Activated CD4-positive, alpha-beta T cell treated with anti-CD3 and anti-CD28 coated beads, Interleukin-2, amount 50 U/mL, for 16 hours (primary cell): ENCODE measurements around the gene ANKRD44.
A peak's percentile ranks its signal among the peaks of the same experiment; 100 is the strongest.

Experiments
- DNase-seq: peaks from one replicate; pipeline ENCODE4 v3.0.0-alpha.2; 2020

Gene ANKRD44

GRCh38 chr2:196971574-196972279 lies 338.9 kb downstream of the ANKRD44 start:
- peak; percentile 47 for DNase-seq

- peak; percentile 79 for DNase-seq
Observed at GRCh38 chr2:196970099-196970498, 340.5 kb downstream of the ANKRD44 start.

- no peak for DNase-seq
Observed at GRCh38 chr2:196968516-196968915, 342.1 kb downstream of the ANKRD44 start.

DNA sequence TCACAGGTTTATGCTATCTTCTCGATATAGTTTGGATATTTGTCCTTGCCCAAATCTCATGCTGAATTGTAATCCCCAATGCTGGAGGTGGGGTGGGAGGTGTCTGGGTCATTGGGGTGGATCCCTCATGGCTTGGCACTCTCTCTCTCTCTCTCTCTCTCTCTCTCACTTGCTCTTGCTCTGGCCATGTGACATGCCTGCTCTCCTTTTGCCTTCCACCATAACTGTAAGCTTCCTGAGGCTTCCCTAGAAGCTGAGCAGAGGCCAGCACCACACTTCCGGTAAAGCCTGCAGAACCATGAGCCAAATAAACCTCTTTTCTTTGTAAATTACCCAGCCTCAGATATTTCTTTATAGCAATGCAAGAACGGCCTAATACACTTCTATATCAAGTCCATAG lies 342.8 kb downstream of the ANKRD44 start:
- no peak for DNase-seq

- no peak for DNase-seq
Observed at GRCh38 chr2:196967116-196967515, 343.5 kb downstream of the ANKRD44 start.

DNA sequence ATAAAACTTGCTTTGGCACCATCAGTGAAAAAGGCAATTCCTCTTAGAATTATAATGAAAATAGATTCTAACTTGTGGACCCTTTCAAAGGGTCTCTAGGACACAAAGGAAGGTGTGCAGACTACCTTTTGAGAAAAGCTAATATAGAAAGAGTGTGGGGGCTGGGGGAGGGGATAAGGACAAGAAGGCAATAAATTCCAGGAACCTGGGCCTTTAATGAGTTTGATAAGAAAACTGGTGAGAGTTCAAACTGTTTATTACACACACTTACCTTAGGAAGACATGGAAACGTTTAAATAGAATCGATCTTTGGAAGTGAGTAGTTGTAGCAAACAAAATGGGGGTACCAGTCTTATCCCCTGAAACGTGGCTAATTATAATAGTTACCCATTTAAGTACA lies 344.5 kb downstream of the ANKRD44 start:
- no peak for DNase-seq

- no peak for DNase-seq
Observed at GRCh38 chr2:196965651-196966050, 344.9 kb downstream of the ANKRD44 start.

- DNase-seq = no peak
Observed at GRCh38 chr2:196963961-196964360, 346.6 kb downstream of the ANKRD44 start.

GRCh38 chr2:196963043-196963442 lies 347.5 kb downstream of the ANKRD44 start:
- peak; percentile 58 for DNase-seq

DNA sequence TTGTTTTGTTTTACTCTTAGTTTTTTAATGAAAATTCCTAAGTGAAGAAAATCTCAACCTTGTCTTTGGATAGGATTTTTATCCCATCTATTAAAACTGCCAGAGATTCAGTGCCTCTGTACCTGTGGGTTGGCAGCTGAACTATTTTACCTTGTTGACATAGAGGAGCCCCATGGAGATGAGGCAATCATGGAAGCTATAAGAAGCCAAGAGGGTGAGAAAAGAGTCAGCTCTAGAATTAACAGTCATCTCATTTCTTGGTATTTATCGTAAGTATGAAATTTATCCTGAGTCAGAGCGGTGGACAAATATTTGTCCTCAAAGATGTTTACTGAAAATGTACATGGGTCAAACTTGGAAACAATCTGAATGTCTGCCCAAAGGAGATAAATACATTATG lies 348.3 kb downstream of the ANKRD44 start:
- DNase-seq = peak; percentile 84

GRCh38 chr2:196961889-196962288 lies 348.7 kb downstream of the ANKRD44 start:
- DNase-seq = peak; percentile 86

DNA sequence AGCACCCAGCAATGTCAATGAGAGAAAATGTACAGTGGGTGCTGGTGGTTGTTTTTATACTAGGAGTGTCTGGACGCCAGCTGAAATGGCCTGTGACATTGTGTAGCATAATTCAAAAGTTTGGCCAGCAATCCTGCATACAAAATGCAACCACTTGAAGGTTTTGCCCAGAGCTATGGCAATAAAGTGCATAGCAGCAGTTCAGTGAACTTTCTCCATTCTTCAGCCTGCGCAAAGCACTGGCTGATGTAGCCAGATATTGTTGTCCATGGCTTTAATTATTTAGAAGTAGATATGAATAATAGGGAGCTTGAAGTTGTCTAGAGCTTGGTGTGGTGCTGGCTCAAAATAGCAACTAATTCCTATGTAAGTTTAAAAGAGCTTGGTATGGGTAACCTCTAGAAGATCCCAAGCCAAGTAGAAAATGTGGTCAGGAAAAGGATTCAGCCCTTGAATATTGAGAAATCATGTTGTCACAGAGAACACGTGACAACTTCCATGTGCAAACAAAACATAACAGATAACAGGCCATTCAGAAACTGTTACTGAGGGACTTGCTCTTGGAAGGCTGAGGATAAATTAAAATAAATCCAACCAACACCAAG lies 350.7 kb downstream of the ANKRD44 start:
- no peak for DNase-seq

DNA sequence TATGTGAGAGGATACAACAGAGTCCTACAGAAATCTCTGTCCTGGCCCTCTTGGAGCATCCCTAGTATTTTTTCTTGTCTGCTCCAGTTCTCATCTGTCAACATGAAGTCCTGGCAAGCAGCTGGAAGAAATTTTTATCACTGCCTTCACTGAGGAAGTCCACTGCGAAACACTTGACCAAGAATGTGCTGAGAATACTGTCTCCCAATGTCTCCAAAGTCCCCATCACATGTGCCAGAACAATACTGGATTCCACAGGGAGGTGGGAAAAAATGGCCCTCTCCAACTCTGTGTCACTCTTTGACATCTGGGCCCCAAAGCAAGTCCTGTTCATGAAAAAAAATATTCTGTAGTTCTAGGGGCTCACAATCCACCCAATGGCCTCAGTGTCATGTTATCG lies 351.3 kb downstream of the ANKRD44 start:
- no peak for DNase-seq

GRCh38 chr2:196957881-196958525 lies 352.6 kb downstream of the ANKRD44 start:
- no peak for DNase-seq

GRCh38 chr2:196957442-196957841 lies 353.1 kb downstream of the ANKRD44 start:
- DNase-seq = no peak

DNA sequence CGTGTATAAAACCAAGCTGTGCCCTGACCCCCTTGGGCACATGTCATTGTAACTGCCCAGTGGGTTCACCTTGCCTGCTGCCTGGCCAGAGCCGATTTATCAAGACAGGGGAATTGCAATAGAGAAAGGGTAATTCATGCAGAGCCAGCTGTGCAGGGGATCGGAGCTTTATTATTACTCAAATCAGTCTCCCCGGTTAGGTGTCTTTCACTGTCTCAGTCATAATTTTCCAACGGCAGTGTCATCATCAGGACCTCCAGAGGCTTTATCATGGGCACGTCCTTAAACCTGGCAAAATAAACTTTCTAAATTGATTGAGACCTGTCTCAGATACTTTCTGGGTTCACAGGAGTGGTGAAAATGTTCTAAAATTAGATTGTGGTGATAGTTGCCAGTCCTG lies 354.5 kb downstream of the ANKRD44 start:
- DNase-seq = peak; percentile 56

DNA sequence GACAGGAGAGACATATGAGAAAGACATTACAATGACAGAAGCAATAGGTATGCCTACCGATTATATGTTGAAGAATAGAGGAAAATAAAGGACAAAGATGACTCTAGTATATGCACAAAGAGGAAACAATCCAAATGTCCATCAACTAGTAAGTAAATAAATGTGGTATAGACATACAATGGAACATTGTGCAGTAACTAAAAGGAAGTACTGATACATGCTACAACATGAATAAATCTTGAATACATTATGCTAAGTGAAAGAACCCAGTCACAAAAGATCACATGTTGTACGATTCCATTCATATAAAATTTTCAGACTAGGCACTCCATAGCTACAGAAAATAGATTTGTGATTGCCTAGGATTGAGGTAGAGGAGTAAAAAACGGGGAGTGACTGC lies 355.5 kb downstream of the ANKRD44 start:
- no peak for DNase-seq

DNA sequence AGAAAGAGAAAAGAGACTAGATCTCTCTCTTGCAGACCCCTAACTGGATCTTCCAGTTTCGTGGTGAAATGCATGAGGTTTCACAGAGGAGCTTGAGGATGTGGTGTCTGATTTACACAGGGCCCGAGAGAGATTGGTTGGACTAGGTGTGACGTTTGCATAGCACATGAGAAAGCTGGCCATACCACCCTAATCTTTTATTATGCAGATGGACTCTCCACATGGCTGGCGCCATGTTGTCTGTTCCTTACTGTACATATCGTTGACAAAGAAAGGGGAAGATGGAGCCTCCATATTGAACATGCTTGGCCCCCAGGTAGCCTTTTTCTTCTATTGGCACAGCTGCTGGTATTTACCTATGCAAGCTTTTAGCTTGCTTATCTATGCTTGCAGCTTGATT lies 356.6 kb downstream of the ANKRD44 start:
- no peak for DNase-seq

- no peak for DNase-seq
Observed at GRCh38 chr2:196952936-196953335, 357.6 kb downstream of the ANKRD44 start.

DNA sequence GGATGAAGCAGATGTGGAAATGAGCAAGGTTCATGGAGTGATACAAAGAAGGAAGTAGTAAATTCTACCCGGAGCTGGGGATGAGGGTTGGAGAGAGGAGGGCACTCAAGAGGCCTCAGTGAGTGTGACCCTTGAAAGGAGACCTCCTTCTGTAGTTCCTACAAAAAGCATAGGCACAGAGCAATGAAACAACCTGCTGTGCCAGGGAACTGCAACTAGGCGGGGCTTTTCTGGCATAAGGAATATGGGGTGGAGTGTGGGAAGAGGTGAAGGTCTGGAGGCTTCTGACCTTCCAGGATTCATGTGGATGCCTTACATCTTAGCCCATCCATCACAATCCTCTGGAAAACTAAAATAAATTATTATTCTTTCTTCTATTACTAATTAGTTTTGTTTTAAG lies 358.6 kb downstream of the ANKRD44 start:
- no peak for DNase-seq

GRCh38 chr2:196949116-196949515 lies 361.5 kb downstream of the ANKRD44 start:
- no peak for DNase-seq

GRCh38 chr2:196944570-196944969 lies 366.0 kb downstream of the ANKRD44 start:
- DNase-seq = no peak

DNA sequence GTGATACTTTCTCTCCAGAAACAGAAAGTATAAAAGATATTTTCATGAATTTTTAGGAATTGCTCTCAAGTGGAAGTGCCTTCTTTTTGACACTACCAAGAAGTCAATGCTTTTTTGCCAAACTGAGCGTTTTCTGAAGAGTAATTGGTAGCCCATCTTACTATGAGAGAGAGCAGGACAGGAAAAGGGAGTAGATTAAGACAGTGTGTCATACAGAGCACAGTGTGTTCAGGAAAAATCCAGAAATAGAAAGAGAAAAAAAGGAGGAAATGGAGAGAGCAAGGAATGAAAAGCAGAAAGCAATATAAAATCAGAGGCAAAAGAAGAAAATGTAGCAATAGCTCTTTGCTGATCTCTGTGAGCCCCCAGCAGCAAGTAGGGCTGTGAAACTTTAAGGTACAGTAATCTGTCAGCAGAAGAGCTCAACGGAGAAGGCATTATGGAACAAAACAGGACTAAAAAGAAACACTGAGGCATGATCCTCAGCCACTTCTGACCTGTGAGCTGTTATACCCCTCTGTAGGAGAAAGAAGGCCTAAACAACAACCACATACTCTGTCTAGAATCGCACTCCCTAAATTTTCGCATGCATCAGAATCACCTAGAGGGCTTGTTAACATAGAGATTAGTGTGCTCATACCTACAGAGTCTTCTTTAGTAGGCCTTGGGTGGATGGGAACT lies 369.0 kb downstream of the ANKRD44 start:
- DNase-seq = no peak

DNA sequence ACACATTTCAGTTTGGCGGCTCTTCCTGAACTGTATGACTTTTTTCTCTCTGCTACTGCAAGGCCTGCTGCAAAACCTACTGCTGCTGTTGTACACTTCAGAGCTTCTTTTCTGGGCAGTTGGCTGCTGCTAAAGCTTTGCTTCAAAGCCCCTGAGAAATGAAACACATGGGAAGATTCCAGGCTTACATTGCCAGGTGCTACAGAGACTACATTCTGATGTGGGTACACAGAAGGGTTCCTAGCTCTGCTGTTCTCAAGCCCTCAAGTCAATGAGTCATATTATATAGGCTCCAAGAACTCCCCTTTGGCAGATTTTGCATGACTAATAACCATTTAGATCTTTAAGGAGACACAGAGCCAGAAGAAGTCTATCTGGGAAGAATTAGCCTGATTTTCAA lies 371.2 kb downstream of the ANKRD44 start:
- DNase-seq = no peak
